Stimulated activated CD8-positive, alpha-beta memory T cell treated with anti-CD3 and anti-CD28 coated beads, Interleukin-15, amount 100 ng/mL, for 4 hours (primary cell): Measurements from ENCODE around the gene GREB1.

Experiments used
- DNase-seq, 2 donors: peaks; one replicate each; pipeline ENCODE4 v3.0.0-alpha.2; 2020; ENCODE audit warnings: low read depth in 2 of 2

GREB1 gene

GRCh38 chr2:11540148-11540995, 6.5 kb downstream of the GREB1 start:
- no peak for DNase-seq

- no peak for DNase-seq
Measured at GRCh38 chr2:11540996-11541692, 7.3 kb downstream of the GREB1 start.

DNA sequence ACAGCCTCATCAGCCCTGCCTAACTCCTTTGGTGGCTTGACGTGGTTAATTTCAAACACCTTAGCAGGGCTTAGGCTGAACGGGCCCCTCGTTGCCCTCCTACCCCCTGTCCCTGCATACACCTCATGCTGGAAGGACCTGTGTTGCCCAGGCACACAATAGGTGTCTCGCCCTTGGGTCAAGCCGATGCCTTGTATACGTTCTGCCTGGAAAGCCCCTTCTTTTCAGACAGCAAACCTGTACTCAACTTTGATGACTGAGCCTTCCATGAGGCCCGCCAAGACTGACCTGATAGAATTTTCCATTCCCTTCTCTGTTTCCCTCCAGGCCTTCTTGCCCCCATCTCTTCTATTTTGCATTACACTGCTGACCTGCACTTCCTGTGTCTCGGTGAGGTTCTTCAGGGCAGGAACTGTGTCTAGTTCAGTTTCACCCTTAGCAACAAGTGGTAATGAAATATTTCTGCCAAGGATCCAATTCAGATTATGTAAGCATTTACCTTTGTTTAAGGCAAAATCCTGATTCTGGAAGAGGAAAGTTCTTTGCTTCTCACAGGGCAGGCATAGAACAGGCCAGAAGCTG, 7.9 kb downstream of the GREB1 start:
- no peak for DNase-seq

- DNase-seq: no peak
Measured at GRCh38 chr2:11542275-11542819, 8.5 kb downstream of the GREB1 start.

DNA sequence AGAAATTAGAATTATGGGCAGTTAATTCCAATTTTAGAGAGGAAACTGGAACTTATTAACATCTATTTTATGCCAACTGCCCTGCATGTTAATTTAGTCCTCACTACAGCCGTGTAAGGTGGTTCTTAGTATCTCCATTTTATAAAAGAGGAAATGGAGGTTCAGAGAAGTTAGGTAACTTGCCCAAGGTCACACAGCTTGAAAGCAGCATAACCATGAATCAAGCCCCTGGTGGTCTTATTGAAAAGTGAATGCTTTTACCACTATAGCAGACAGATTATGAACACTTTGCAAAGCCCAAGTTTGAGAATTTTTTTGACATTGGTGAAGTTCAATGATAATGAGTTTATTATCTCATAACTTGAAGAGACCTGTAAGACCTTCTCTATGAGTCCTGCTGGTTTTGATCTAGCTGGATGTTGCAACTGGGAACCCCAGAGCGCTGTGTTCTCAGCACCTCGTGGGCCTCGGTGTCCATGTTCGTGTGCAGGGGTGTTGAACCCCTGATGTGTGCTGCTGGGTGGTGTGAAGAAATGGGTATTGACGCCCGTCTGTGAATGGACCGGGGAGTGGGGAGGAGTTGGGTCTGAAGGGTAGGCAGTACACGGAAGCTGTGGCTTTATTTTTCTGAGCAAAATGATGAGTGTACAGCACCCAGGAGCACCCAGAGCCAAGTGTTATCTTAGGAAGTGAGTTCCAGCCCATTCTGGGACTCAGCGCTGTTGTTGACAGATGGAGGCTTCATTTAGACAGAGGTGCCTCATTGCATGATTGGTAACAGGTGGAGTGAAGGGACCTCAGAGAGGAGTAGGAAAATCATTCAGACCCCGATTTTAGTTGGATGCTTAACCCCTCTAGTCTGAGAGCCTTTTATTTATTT, 9.7 kb downstream of the GREB1 start:
- no peak for DNase-seq

GRCh38 chr2:11546072-11546471, 12.2 kb downstream of the GREB1 start:
- DNase-seq: no peak

DNA sequence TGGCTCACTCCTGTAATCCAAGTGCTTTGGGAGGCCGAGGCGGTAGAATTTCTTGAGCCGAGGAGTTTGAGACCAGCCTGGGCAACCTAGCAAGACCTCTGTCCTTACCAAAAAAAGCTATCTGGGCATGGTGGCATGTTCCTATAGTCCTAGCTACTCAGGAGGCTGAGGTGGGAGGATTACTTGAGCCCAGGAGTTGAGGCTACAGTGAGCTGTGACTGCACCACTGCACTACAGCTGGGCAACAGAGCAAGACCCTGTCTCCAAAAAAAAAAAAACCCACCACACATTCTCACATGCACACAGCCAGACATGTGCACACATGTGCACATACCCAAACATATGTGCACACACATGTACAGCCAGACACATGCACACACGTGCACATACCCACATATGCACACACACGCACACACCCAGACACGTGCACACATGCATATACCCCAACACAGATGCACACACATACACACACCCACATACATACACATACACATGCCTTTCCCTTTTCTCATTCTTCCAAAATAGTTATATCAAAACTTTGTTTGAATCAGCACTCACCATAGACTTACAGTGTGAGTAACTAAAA, 14.2 kb downstream of the GREB1 start:
- no peak for DNase-seq

DNA sequence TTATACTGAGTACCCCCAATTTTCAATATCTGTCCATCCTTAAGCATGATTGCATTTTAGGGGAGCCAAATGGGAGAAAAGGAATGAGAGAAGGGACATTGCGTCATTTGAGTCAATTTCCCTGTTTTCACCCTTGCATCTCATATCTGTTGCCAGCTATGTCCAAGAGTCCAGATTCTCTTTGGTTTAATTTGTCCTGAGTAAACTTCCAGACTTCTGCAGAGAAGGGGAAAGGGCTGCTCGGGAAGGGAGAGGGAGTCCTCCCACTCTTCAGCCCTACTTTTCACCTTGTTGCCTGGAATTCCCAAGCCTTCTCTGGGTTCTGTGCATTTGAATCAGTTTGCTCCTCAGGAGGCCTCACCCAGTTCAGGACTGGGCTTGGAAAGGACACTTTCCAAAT, 16.5 kb downstream of the GREB1 start:
- DNase-seq: no peak

DNA sequence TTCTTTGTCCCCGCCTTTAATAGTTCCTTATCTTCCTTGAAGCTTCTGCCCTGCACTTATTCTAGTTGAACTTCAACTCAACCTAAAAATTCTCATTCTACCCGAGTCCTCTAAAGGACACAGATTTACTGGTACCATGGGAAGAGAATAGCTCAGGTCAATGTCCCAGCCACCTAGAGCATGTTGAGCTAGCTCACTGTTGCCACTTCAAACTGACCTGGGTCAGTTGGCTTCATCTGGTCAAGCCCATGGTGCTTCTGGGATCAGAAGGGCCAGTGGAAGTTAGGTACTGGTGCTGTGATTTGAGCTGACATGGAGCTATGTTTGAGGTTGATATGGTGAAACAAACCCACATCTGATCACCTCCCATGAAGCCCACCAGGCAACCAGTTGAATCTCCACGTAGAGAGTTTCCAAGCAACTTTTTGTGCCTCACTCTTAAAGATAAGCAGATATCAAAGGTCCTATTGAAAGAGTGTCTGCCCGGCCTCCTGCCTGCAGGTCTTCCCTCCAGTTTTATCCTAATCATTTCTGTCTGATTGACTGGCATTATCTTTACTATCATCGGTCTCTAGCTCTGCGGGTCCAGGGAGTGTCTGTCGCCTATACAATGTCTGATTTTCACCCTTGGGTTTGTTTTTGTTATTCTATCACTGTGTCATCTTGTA, 17.2 kb downstream of the GREB1 start:
- DNase-seq: no peak

DNA sequence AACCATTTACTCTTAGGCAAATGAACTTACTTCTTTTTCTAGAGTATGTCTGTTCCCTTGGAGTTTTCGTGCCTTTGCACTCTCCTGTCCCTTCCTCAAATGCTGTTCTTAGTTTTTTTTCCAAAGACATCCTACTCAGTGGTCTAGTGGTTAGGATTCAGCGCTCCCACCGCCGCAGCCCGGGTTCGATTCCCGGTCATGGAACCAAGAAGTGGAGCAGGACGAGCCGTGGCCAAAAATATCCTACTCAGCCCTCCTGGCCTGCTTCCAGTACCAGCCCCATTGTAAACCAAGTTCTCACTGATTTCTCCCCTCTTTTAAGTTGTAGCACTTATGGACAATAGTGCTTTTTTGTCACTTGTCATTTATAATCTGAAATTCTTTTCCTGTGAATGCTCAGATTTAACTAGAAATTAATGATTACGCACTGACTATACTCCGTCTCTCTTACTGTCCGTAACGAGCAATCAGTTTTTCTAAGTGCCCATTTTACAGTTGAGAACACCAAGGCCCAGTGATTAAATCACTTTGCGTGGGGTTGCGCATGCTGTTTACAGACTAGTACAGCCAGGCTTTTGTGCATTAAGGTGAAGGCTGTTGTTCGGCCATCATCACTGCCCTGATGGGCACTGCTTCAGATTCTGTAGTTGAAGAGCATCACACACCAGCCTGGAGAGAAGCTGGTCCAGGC, 17.9 kb downstream of the GREB1 start:
- DNase-seq: no peak

GRCh38 chr2:11552260-11552638, 18.4 kb downstream of the GREB1 start:
- no peak for DNase-seq

DNA sequence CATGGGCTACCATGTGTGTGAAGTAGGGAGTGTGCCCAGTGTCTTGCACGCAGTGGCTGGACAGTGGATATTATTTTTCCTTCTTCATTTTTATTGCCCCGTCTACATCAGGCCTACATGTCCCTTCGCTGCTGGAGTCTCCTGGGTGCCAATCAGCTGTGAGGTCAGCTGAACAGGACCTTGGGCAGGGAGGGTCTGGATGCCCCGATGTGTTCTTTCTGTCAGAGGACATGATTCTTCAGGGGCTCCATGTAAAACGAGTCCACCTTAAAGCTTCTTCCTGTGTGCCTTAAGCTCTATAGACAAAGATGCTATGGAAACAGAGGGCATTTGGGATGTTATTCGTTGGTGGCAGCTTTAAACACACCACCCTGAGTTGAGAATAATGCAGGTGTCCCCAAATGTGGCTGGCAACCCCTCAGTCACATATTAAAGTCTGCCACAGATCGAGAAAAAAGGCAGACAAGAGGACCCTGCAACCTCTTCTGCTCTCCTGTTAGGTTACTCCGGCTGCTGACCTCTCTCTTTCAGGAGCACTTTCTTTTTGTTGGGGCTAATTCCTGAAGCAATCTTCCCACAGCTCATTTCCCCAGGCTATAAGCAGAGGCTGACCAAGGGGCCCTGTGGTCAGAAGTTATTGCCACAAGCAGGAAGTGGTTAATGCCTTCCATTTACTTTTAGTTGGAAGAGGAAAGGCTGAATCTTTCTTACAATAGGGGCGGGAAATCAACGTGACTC, 20.0 kb downstream of the GREB1 start:
- no peak for DNase-seq

DNA sequence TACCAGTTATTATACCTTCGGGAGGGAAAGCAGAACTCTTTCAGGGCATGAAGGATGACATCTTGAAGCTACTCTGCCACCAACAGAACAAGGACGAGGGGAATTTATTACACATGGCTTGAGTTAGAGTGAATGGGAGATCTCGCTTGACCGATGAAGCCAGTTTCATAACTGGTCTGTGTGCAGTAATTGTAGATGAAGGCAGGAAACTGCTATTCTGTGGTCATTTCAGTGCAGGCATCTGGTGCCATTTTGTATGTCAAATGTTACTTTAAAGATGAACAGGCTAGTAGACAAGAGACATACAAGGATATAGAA, 20.5 kb downstream of the GREB1 start:
- DNase-seq: no peak

DNA sequence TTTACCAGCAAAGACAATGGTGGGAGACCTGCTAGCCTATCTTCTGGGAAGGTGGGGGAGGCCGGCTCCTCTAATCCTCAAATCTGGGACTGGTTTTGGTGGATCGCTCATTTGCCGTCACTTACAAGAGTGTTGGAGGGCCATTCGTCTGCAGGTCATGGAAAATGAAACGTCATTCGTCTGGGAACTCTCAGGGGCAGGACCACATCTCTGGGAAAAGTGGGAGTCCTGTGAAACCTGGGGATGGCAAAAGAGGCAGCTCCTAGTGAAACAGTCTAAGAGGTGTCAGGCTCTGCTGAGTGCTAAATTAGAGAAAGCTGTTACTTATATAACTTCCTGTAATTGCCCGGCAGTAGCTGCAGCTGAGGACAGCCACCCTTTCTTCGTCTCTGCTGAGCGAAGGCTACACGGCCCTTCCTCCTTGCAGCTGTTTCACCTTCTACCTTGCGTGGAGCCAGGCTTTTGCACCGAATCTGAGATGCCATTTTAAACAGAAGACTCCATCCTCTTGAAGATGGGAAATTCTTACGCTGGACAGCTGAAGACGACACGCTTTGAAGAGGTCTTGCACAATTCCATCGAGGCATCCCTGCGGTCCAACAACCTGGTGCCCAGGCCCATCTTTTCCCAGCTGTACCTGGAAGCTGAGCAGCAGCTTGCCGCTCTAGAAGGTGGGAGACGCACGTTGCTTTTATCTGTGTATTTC, 22.4 kb downstream of the GREB1 start:
- DNase-seq: no peak

DNA sequence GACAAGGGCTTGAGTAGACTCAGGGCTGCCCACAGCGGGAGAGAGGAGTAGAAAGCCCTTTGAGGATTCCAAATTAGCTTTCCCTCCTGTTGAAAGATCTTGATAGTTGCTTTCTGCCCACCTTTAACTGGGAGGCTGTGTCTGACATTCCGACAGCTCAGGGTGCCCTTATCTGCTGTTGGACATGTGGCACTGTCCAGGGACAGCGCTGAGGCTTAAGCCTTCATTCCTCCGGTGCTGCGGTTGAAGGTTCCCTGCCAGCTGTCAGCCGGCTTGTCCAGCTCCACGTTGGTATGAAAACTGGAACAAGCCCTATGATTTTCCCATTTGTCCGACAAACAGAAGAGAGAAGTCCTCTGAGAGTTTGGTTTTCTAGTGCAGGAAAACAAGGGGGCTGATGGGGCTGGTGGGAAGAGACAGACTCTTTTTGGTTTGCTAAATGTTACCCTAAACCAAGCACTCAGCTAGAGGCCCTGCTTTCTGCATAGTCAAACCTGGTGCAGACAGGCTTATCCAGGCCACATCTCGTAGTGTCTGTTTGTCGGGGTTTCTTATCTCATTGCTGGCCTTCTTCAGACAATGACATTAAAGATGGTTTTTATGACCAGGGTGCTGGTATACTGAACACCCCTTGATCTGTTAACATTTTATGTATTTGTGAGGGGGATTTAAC, 24.5 kb downstream of the GREB1 start:
- no peak for DNase-seq

DNA sequence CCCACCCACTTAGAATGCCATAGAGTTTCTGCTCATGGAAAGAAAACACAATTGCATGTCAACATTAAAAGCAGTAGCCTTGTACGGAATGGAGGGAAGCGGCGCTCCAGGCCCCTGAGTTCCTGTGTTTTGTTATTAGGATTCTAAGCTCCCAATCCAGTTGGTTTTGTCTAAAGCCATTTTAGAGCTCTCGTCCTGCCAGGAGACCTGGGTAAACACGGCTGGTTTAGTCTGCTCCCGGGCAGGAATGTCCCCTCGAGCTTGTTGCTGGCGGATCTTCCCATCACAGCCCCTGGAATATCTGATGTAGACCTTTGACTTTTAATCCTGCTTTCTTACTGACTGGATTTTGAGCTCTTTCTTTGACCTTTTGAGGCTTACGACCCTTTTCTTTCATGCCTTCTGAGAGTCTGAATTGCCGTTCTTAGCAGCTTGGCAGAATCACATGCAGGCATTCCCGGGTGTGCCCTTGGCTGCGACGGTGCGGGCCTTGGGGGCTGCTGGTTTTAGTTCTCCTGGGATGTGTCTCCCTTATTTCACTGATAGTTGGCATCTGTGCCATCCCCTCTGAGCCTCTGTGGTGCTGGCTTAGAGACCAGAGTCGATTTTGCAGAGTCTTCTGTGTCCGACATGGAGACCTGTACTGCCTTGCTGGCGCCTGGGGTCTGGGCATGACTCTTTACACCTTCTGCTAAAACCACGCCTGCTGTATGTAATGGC, 25.4 kb downstream of the GREB1 start:
- no peak for DNase-seq

DNA sequence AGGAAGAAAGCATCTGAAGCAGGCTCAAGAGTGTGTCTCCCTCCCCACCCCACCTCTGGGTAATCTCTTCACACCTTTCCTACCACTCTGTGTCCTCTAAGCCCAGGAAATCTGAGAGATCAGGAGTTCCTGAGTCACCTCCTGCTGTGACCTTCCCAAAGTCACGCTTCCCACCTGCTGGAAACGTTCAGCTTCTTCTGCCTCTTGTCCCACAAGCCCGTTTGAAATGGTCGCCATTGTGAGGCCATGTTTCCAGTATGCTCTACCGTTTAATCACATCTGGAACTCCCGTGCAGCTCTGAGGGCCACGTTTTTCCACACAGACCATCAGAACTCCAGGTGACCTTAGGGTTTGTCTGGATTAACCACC, 25.9 kb downstream of the GREB1 start:
- no peak for DNase-seq

GRCh38 chr2:11560806-11561205, 27.0 kb downstream of the GREB1 start:
- no peak for DNase-seq
